H1 (cell line): ENCODE measurements around the gene C2CD3. TPM values are rescaled to one million over a fixed set of nuclear protein-coding genes. Genes with fewer than 3 reads are reported as not detected.

Experiments used
- CTCF ChIA-PET: fragments of 300-600 bp; sonication (Branson Sonifier 250); formaldehyde crosslinking; loops from one replicate; lab custom pipeline; 2021; ENCODE audit not compliant: partially characterized antibody; lab: Charles Lee
- POLR2A ChIA-PET: fragments of 300-600 bp; sonication (Branson Sonifier 250); formaldehyde crosslinking; loops from one replicate; lab custom pipeline; 2021; ENCODE audit warnings: inconsistent platforms; ENCODE audit not compliant: partially characterized antibody; lab: Charles Lee
- DNase-seq, 2 experiments: peaks; one replicate each; pipeline versions ENCODE4 v3.0.0 to v3.0.0-alpha.2; 2010 to 2022; ENCODE audit warnings: low spot score in 2 of 2, low read depth in 1 of 2, mixed read lengths in 1 of 2
- FAIRE-seq: peaks from 2 replicates; lab custom pipeline; 2011; peaks lifted over from hg19 to GRCh38; lab: Jason Lieb, UNC
- H2AFZ ChIP-seq: 2 replicates; pipeline ENCODE4 v1.8.1; 2012; ENCODE audit warnings: low read length, inconsistent platforms
- H2AK5ac ChIP-seq: 2 replicates; pipeline ENCODE4 v1.6.1; 2013; ENCODE audit warnings: low read depth, low read length
- H2BK120ac ChIP-seq: replicated peaks from 2 replicates; pipeline ENCODE3; 2013; ENCODE audit warnings: low read depth, low read length, inconsistent platforms
- H2BK12ac ChIP-seq: 2 replicates; pipeline ENCODE4 v1.6.1; 2013; ENCODE audit warnings: low read depth, low read length
- H2BK15ac ChIP-seq: 2 replicates; pipeline ENCODE4 v1.6.1; 2013; ENCODE audit warnings: low read length
- H2BK20ac ChIP-seq: 2 replicates; pipeline ENCODE4 v1.6.1; 2013; ENCODE audit warnings: low read length
- H2BK5ac ChIP-seq: 2 replicates; pipeline ENCODE4 v1.6.1; 2013; ENCODE audit warnings: low read depth, low read length
- H3K14ac ChIP-seq: 2 replicates; pipeline ENCODE4 v1.6.1; 2013; ENCODE audit warnings: inconsistent platforms; ENCODE audit not compliant: insufficient read length
- H3K18ac ChIP-seq: 2 replicates; pipeline ENCODE4 v1.6.1; 2013; ENCODE audit warnings: low read length; ENCODE audit errors: extremely low read depth
- H3K23ac ChIP-seq: 2 replicates; pipeline ENCODE4 v1.6.1; 2013; ENCODE audit warnings: inconsistent platforms; ENCODE audit not compliant: insufficient read length
- H3K23me2 ChIP-seq: 2 replicates; pipeline ENCODE4 v1.6.1; 2013; ENCODE audit warnings: low read depth, low read length
- H3K27ac ChIP-seq: 2 replicates; pipeline ENCODE4 v1.6.1; 2011; ENCODE audit warnings: low read depth, low read length, inconsistent platforms
- H3K27me3 ChIP-seq, 4 experiments: replicated peaks in 1 of 4; 1 replicate in 1 of 4; 2 replicates in 3 of 4; pipeline versions ENCODE4 v1.6.1 to v1.8.1; 2011 to 2013; ENCODE audit warnings: low read length in 3 of 4, mild to moderate bottlenecking in 3 of 4, inconsistent platforms in 2 of 4, mixed read lengths in 2 of 4, moderate library complexity in 1 of 4; ENCODE audit not compliant: control insufficient read depth in 3 of 4, insufficient read depth in 3 of 4; ENCODE audit errors: extremely low read depth in 1 of 4
- H3K36me3 ChIP-seq, 4 experiments: 2 replicates each; pipeline versions ENCODE4 v1.6.1 to v1.8.1; 2011 to 2013; ENCODE audit warnings: mild to moderate bottlenecking in 4 of 4, low read length in 3 of 4, moderate library complexity in 2 of 4, control low read depth in 1 of 4, inconsistent platforms in 1 of 4; ENCODE audit not compliant: insufficient read depth in 4 of 4, control insufficient read depth in 2 of 4
- H3K4ac ChIP-seq: replicated peaks from 2 replicates; pipeline ENCODE3; 2013; ENCODE audit warnings: low read length, low read depth, mixed read lengths, inconsistent platforms; ENCODE audit not compliant: insufficient read length
- H3K4me1 ChIP-seq, 4 experiments: replicated peaks in 1 of 4; 1 replicate in 1 of 4; 2 replicates in 3 of 4; pipeline versions ENCODE4 v1.6.1 to v1.8.1; 2011 to 2013; ENCODE audit warnings: low read length in 3 of 4, inconsistent platforms in 2 of 4, mixed read lengths in 1 of 4; ENCODE audit not compliant: insufficient read depth in 4 of 4, control insufficient read depth in 3 of 4
- H3K4me2 ChIP-seq, 2 experiments: 2 replicates each; pipeline versions ENCODE4 v1.6.1 to v1.8.1; 2011 to 2013; ENCODE audit warnings: low read depth in 2 of 2, low read length in 2 of 2, control low read depth in 1 of 2, inconsistent platforms in 1 of 2, mild to moderate bottlenecking in 1 of 2; ENCODE audit not compliant: insufficient read depth in 1 of 2
- H3K4me3 ChIP-seq, 4 experiments: fragments of 200-600, 300-600 bp in 1 of 4; sonication (generic), shearing (Covaris generic), sonication (Bioruptor Twin) in 1 of 4; 2 replicates each; pipeline versions ENCODE4 v1.5.1 to v1.8.1; 2011 to 2016; ENCODE audit warnings: low read length in 4 of 4, low read depth in 3 of 4, control low read depth in 2 of 4, inconsistent platforms in 2 of 4, mild to moderate bottlenecking in 2 of 4, mixed read lengths in 1 of 4, moderate library complexity in 1 of 4; ENCODE audit not compliant: insufficient read depth in 2 of 4; ENCODE audit errors: extremely low read depth in 1 of 4
- H3K56ac ChIP-seq: replicated peaks from 2 replicates; pipeline ENCODE3; 2013; ENCODE audit warnings: low read depth, mild to moderate bottlenecking, mixed read lengths, low read length, inconsistent platforms; ENCODE audit not compliant: insufficient read length
- H3K79me1 ChIP-seq: 2 replicates; pipeline ENCODE4 v1.6.1; 2013; ENCODE audit warnings: low read depth, low read length, control low read depth
- H3K79me2 ChIP-seq, 2 experiments: 2 replicates each; pipeline versions ENCODE4 v1.6.1 to v1.8.1; 2012 to 2013; ENCODE audit warnings: low read length in 2 of 2, mild to moderate bottlenecking in 2 of 2, inconsistent platforms in 1 of 2; ENCODE audit not compliant: insufficient read depth in 2 of 2, control insufficient read depth in 1 of 2
- H3K9ac ChIP-seq, 4 experiments: replicated peaks in 1 of 4; 1 replicate in 1 of 4; 2 replicates in 3 of 4; pipeline versions ENCODE4 v1.6.1 to v1.8.1; 2011 to 2013; ENCODE audit warnings: low read depth in 3 of 4, low read length in 3 of 4, control low read depth in 2 of 4, mild to moderate bottlenecking in 2 of 4, moderate library complexity in 2 of 4, inconsistent platforms in 1 of 4; ENCODE audit errors: extremely low read depth in 1 of 4
- H3K9me3 ChIP-seq, 2 experiments: 2 replicates each; pipeline versions ENCODE4 v1.6.1 to v1.8.1; 2012 to 2013; ENCODE audit warnings: mild to moderate bottlenecking in 2 of 2, moderate library complexity in 2 of 2, control low read depth in 1 of 2, inconsistent platforms in 1 of 2, low read depth in 1 of 2, low read length in 1 of 2, mixed read lengths in 1 of 2; ENCODE audit not compliant: insufficient read depth in 2 of 2
- H4K20me1 ChIP-seq, 2 experiments: replicated peaks in 1 of 2; 2 replicates each; pipeline versions ENCODE3 to v1.8.1; 2011 to 2013; ENCODE audit warnings: inconsistent platforms in 2 of 2, low read length in 2 of 2, mild to moderate bottlenecking in 1 of 2; ENCODE audit not compliant: insufficient read depth in 2 of 2, control insufficient read depth in 1 of 2
- H4K5ac ChIP-seq: 2 replicates; pipeline ENCODE4 v1.6.1; 2013; ENCODE audit warnings: low read length, low read depth, mixed read lengths, inconsistent platforms; ENCODE audit not compliant: insufficient read length
- H4K8ac ChIP-seq: 2 replicates; pipeline ENCODE4 v1.8.0; 2013; ENCODE audit warnings: mild to moderate bottlenecking, moderate library complexity, low read length, inconsistent platforms; ENCODE audit not compliant: insufficient read depth; ENCODE audit errors: extremely low read depth
- H4K91ac ChIP-seq: replicated peaks from 2 replicates; pipeline ENCODE3; 2013; ENCODE audit warnings: low read length, mixed read lengths, inconsistent platforms; ENCODE audit not compliant: insufficient read length
- ATF2 ChIP-seq: IDR thresholded peaks from 2 replicates; pipeline ENCODE4 v1.6.1; 2012; ENCODE audit warnings: low read length, inconsistent platforms
- FOSL1 ChIP-seq: IDR thresholded peaks from 2 replicates; pipeline ENCODE4 v1.6.1; 2011; ENCODE audit warnings: mild to moderate bottlenecking, low read depth, low read length, moderate library complexity; ENCODE audit not compliant: insufficient read depth
- HDAC6 ChIP-seq: IDR thresholded peaks from one replicate; pipeline ENCODE4 v1.7.1; 2012; ENCODE audit warnings: low read depth, mild to moderate bottlenecking, inconsistent platforms, low read length, moderate library complexity
- SIRT6 ChIP-seq: IDR thresholded peaks from one replicate; pipeline ENCODE4 v1.7.1; 2012; ENCODE audit warnings: low read length, inconsistent platforms
- SRF ChIP-seq: IDR thresholded peaks from 2 replicates; pipeline ENCODE4 v1.6.1; 2011; ENCODE audit warnings: mild to moderate bottlenecking, low read depth, low read length, moderate library complexity
- TAF7 ChIP-seq: optimal IDR thresholded peaks from 2 replicates; pipeline ENCODE3; 2011; ENCODE audit warnings: low read depth, mild to moderate bottlenecking, inconsistent platforms, low read length, moderate library complexity, borderline replicate concordance
- TCF12 ChIP-seq: IDR thresholded peaks from 2 replicates; pipeline ENCODE4 v1.6.1; 2011; ENCODE audit warnings: low read depth, mild to moderate bottlenecking, low read length
- YY1 ChIP-seq: IDR thresholded peaks from 2 replicates; pipeline ENCODE4 v1.6.1; 2011; ENCODE audit warnings: low read depth, mild to moderate bottlenecking, low read length
- WGBS, 2 experiments: shearing (Covaris generic) in 1 of 2; methylation state at CpG; one replicate each; pipeline versions ENCODE4 v1.1.6 to v1.1.7; 2013 to 2015; ENCODE audit warnings: low lambda C conversion rate in 2 of 2, mixed read lengths in 2 of 2, inconsistent platforms in 1 of 2, low coverage in 1 of 2, missing lambda C conversion rate in 1 of 2; ENCODE audit not compliant: insufficient replicate concordance in 2 of 2, insufficient coverage in 1 of 2, insufficient read length in 1 of 2; ENCODE audit errors: extremely low coverage in 1 of 2, missing lambda C conversion rate in 1 of 2; 5-methylcytosine and 5-hydroxymethylcytosine counted together
- polyA plus RNA-seq, 7 experiments: library from polyadenylated mRNA; depleted of rRNA in 3 of 7; stranded (reverse) in 5 of 7; unstranded in 2 of 7; fragments of >200 nt in 5 of 7; fragments of 200-250 nt in 2 of 7; gene quantifications; 1 replicate in 5 of 7; 2 replicates in 1 of 7; 4 replicates in 1 of 7; pipeline versions ENCODE4 v1.2.1 to v1.2.3, GENCODE V29; 2011 to 2013; ENCODE audit warnings: missing spikeins in 2 of 7, mixed read lengths in 2 of 7
- total RNA-seq: library from RNA; stranded (reverse); fragmentation: NEBNext Ultra II Directional; extraction: Animal tissue kit (Norgen Biotek cat#: 25700); gene quantifications from 2 replicates; pipeline ENCODE4 v1.2.1, GENCODE V29; 2021

Gene C2CD3
- total and polyA plus RNA-seq, 2 of the 8 experiments (the other 6 are each of a cell fraction or from before 2014, with no cell fraction given): 11.0 to 29.1 TPM

GRCh38 chr11:74147199-74147929, 23.4 kb downstream of the C2CD3 start:
- no peaks in the 10 kb centered on the region for H3K23me2 ChIP-seq
- CTCF ChIA-PET: interaction anchor here (1.3 kb wide), 1 partner anchor 9 kb away, joined by 5 read pairs; no protein-coding TSS in a partner anchor
- no peak overlapping the region for H3K14ac ChIP-seq
- H2BK15ac ChIP-seq: no peak overlapping the region
- no peak overlapping the region for H3K56ac ChIP-seq
- no peak overlapping the region for H4K8ac ChIP-seq
- H3K4me1 ChIP-seq: no peaks in the 10 kb centered on the region
- H3K79me1 ChIP-seq: no peaks in the 10 kb centered on the region; the same call in 1 of the 2 replicates
- H2BK12ac ChIP-seq: peak overlapping the region; percentile 72; the same call in 1 of the 2 replicates
- no peaks in the 10 kb centered on the region for H3K36me3 ChIP-seq
- no peaks in the 10 kb centered on the region for H3K9me3 ChIP-seq
- H2AK5ac ChIP-seq: no peak overlapping the region; the same call in 1 of the 2 replicates
- H2AFZ ChIP-seq: no peak overlapping the region
- DNase-seq (no peak), FAIRE-seq (no peak)
- H3K4ac ChIP-seq: no peak overlapping the region
- H4K20me1 ChIP-seq: peaks cover 0 to 1% of the 10 kb centered on the region in 2 experiments
- H3K27me3 ChIP-seq: no peaks in the 10 kb centered on the region
- no peak overlapping the region for H2BK20ac ChIP-seq
- no peak overlapping the region for H2BK120ac ChIP-seq
- H3K4me2 ChIP-seq: no peak overlapping the region
- POLR2A ChIA-PET: interaction anchor here (0.7 to 4.3 kb wide), 4 partner anchors 8 to 24 kb away, joined by 3 to 18 read pairs (median 4); partner anchors contain the start of genes C2CD3 and PPME1
- no peak overlapping the region for H4K91ac ChIP-seq
- H3K9ac ChIP-seq: no peak overlapping the region
- no peak overlapping the region for H3K23ac ChIP-seq
- H3K18ac ChIP-seq: no peak overlapping the region
- H2BK5ac ChIP-seq: no peak overlapping the region; the same call in 1 of the 2 replicates
- no peak overlapping the region for H3K4me3 ChIP-seq
- H3K27ac ChIP-seq: no peak overlapping the region
- H4K5ac ChIP-seq: no peak overlapping the region
- no peaks in the 10 kb centered on the region for H3K79me2 ChIP-seq
- WGBS, 2 experiments: 96% methylated on average over 5 of the region's 5 CpGs; no CpG with 5 or more reads in 1 of the 2 experiments
- TF ChIP-seq YY1 (no peak), HDAC6 (no peak), SIRT6 (no peak), ATF2 (no peak), SRF (no peak), TAF7 (no peak), TCF12 (no peak), FOSL1 (no peak)
